NCI-H345 treated with DMSO at 0.1 percent for 48 hours (cell line): Measurements from ENCODE around the gene MOGAT3.
A peak's percentile ranks its signal among the peaks of the same experiment; 100 is the strongest.

Source experiments
- DNase-seq: peaks from one replicate; lab custom pipeline; 2025; ENCODE audit not compliant: unreplicated experiment; lab: John Stamatoyannopoulos, UW

MOGAT3 gene

GRCh38 chr7:101200862-101201599 is at the start of gene MOGAT3:
Gene MOGAT3 (minus strand): TSS chr7:101201036. CDS start chr7:101200854, 182 bp downstream.
- DNase-seq, result no peak

DNA sequence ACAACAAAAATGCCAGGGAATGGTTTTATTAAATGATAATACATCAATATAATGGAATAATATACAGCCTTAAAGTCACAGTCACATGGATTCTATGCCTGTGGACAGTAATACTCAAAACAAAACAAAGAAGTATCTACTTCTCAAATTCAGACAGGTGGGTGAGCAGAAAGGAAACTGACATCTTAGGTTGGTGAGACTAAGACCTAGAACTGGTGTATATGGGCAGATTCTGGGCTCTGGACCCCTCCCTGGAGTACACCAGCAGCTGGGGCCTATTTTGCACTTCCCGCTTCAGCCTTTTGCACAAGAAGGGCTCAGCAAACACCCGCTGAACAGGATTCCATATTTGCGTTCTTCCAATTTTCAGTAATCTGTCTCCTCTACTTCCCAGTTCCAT is 49.5 kb upstream of the MOGAT3 start:
- no peak for DNase-seq

GRCh38 chr7:101248276-101248675 is 47.4 kb upstream of the MOGAT3 start:
- DNase-seq, result no peak

DNA sequence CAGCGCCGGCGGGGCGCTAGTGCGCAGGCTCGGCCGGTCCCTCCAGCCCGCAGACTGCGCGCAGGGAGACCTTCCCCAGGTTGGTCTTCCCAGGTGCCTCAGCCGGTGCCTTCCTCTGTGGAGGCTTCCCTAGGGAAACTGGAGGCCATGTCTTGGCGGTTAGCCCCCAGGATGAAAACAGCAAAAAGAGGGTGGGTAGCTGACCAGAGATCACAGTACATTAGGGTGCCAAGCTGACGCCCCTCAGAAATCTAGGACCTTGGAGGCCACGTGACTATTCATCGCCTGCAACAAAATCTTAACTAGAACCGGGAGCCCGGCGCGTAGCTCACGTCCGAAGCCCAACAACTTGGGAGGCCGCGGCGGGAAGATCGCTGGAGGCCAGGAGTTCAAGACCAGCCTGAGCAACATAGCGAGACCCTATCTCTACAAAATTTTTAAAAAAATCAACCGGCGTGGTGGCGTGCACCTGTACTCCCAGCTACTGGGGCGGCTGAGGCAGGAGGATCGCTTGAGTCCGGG is 44.4 kb upstream of the MOGAT3 start:
- DNase-seq, result no peak

DNA sequence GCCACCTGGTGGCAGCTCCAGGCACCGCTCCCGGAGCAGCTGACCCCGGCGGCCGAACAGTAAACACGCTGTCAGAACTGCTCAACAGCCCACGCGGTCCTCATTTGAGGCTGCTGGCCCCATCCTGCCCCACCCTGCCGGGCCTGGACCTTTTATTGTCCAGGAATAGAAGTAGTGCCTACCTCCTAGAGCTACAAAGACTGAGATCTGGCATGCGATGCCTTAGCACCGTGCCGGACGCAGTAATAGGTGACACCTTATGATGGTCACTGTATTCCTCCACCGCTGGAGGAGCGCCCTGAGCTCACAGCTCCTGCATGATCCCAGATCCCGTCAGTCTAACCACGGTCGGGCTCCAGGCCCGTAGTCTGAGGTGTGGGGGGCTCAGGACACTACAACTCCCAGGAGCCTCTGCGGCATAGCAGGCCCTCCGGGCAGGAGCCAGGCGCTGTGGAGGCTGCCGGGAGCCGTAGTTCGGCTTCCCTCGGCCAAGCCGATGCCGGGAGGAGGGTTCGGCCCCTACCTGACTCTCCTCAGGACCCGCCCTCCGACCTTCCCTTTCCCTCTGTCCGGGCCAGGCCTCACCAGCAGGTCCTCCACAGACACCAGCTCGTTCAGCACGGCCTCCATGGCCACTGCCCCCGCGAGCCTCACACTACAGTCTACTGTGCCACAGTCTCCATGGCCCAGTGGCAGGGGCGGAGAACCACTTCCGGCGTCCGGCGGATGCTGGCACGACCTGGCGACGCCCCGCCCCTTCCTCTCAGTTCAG is 43.7 kb upstream of the MOGAT3 start, which contains the start of gene FIS1:
Gene FIS1 (minus strand): TSS at position 707 of the 772 bp plus-strand sequence. CDS start 77 bp downstream, at position 630.
- peak; percentile 90 for DNase-seq

- no peak for DNase-seq
These were observed 43.0 kb upstream of the MOGAT3 start for GRCh38 chr7:101243646-101244374.

DNA sequence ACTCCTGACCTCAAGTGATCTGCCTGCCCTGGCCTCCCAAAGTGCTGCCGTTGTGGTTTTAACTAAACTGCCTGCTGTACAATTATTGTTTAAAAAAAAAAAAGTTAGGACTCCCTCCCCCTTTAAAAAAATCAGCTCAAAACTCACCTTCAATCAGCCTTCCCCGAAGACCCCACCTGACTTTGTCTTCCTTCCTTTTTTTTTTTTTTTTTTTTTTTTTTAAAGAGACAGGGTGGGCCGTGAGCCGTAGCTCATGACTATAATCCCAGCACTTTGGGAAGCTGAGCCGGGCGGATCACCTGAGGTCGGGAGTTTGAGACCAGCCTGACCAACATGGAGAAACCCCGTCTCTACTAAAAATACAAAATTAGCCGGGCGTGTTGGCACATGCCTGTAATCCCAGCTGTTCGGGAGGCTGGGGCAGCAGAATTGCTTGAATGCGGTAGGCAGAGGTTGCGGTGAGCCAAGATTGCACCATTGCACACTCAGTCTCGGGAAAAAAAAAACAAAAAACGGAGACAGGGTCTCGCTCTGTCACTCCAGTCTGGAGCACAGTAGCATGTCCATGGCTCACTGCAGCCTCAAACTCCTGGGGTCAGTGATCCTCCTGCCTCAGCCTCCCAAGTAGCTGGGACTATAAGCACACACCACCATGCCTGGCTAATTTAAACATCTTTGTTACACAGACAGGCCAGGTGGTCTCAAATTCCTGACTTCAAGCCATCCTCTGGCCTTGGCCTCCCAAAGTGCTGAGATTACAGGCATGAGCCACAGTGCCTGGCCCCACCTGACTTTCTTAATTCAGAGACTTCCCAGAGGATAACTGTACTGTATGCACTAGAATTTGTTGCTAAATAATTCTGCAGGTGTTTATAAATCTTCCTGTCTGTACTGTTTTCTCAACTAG is 40.9 kb upstream of the MOGAT3 start:
- DNase-seq, result no peak

GRCh38 chr7:101241015-101241363 is 40.2 kb upstream of the MOGAT3 start:
- DNase-seq, result no peak

DNA sequence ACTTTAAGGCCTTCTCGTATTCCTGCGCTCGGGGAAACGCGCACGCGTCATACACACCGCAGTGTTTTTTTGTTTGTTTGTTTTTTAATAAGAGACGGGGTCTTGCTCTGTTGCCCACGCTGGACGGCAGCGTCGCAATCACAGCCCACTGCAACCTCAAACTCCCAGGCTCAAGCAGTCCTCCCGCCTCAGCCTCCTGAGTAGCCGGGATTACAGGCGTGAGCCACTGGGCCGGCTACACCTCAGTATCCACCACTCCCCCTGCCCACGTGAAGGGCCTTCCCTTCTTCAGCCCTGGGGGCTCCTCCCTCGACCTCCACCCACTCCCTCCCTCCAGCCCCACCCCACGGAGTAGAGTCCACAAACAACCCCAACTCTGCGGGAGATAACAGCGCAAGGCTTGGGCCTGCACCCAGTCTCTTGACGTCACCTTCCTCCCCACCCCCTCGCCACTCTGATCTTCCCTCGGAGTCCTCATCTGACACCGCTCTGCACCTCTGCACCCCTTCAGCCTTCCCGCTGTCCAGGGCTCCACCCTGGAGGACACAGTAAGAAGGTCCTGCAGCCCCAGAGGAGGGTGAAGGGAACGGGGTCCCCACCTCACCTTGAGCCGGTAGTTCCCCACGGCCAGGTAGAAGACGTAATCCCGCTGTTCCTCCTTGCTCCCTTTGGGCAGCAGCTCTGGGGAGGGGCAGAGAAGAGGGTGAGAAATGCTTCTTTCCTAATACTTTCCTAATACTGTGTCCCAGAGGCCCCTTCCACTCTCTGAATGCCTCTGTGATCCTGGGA is 39.6 kb upstream of the MOGAT3 start:
- no peak for DNase-seq

DNA sequence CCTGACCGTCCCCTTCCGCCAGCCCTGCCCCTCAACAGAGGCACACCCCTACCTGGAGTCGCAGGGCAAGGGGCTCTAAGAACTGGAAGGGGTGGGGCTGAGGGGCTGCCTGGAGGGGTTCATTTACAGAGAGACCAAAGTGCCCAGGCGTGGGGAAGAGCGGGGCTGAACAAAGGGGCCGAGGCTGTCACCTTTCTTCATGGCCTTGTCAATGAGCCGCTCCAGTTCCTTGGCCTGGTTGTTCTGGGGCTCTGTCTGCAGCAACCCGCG is 39.0 kb upstream of the MOGAT3 start:
- no peak for DNase-seq

DNA sequence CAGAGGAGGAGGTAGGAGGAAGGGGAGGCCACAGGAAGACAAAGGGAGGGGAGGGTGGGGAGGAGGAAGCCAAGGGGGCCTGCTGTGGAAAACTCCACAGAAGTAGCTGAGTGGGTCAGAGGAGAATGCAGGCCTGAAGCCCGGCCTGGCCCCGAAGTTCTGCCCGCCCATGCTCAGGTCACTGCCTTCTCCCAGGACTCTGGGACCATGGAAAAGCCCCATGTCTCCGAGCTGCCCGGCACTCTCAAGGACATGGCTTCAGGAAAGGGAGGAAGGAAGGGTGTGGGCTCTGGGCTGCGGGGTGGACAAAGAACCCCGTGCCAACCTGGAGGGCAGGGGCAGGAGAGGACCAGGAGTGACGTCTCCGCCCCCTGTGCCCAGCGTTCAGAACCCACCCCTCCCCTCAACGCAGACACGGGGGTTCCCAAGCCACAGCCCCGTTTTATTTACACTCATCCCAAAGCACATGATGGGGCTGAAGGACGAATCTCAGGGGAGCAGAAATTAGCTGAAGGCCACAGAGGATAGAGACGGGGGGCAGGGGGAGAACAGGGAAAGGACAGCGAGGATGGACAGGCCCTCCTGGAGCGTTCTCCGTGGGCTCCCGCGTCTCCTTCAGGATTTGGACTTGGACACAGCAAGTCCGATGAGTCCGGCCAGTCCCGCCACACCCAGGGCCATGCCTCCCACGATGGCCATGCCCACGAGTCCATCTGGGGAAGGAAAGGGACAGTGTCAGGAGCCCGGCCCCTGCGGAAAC is 38.5 kb upstream of the MOGAT3 start:
- no peak for DNase-seq

GRCh38 chr7:101238226-101239182 is 37.7 kb upstream of the MOGAT3 start:
- no peak for DNase-seq

DNA sequence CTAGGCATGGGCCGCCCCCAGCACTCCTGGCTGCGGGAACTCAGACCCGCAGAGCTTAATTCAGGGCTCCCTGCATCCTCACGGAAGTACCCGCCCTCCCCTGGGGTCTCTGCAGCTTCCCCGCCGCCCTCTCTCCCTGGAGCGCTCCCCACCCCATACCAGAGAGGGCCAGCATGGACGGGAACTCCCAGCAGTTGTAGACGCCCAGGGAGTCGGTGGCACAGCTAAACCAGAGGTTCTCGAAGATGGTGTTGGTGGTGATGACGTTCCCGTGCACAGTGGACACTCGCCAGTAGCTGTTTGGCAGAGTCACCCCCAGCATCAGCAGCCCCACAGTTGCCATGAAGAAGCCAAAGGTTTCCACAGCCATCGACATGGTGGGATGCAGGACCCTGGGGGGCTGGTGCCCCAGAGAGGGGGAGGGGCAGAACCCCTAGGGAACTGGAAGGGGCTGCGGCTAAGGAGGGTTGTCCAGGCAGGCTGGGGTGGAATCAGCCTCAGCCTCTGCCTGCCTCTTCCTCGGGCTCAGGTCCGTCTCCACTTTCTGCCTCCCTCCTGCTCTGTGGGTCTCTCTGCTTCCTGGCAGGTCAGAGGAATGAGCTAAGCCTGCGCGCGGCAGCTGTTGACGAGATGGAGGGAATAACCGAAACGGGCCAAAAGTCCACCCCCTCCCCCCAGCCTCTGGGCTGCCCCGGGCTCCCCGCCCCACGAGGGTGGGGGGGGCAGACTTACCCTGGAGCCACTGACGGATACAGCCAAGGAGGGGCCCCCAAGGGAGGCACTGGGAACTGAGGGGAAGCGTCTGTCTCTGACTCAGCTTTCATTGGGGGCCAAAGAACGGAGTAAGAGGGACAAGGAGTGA is 36.6 kb upstream of the MOGAT3 start, which contains the start of gene CLDN15:
Gene CLDN15 (minus strand): TSS at position 597 of the 862 bp plus-strand sequence. CDS start 221 bp downstream, at position 376.
- no peak for DNase-seq

GRCh38 chr7:101236292-101236835 is 35.5 kb upstream of the MOGAT3 start:
- DNase-seq, result no peak

- DNase-seq, result no peak
These were observed 34.7 kb upstream of the MOGAT3 start for GRCh38 chr7:101235522-101235921.

- no peak for DNase-seq
These were observed 34.2 kb upstream of the MOGAT3 start for GRCh38 chr7:101235050-101235449.

- no peak for DNase-seq
These were observed 33.8 kb upstream of the MOGAT3 start for GRCh38 chr7:101234636-101235035.
